Gastrocnemius medialis (tissue), 4 donors: ENCODE results near the gene ARHGEF10L.

Experiments used
- CTCF ChIP-seq, 5 experiments: fragments of 450-650 bp in 3 of 5; fragments of 200-600 bp in 2 of 5; sonication (generic) in 2 of 5; IDR thresholded peaks in 4 of 5; conservative IDR thresholded peaks in 1 of 5; 1 replicate in 4 of 5; 2 replicates in 1 of 5; pipeline ENCODE4 v1.5.1; 2016 to 2019; ENCODE audit warnings: antibody characterized with exemption in 5 of 5, mild to moderate bottlenecking in 3 of 5, moderate library complexity in 3 of 5
- POLR2A ChIP-seq, 2 donors: fragments of 450-650 bp; IDR thresholded peaks; one replicate each; pipeline ENCODE4 v1.6.1; 2017; ENCODE audit warnings: antibody characterized with exemption in 2 of 2, mild to moderate bottlenecking in 2 of 2, moderate library complexity in 2 of 2

DNA sequence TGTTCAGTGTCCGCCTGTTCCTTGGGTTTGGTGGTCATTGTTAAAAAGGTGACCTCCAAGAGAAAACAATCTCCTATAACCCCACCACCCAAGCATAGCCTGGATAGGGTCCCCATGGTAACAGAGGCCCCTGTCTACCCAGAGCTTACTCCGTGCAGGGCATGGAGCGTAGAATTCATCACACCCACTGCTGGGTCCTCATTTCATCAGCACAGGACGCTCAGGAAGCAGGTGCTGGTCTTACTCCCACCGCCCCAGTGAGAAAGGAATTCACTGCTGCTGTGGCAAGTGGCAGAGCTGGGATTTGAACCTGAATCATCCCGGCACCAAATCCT lies 37.0 kb downstream of the ARHGEF10L start:
- TF ChIP-seq CTCF (IDR thresholded peaks at IDR 0.05 in 4 of 5, conservative IDR thresholded peaks at IDR 0.05 in 1 of 5), result no peak
- TF ChIP-seq POLR2A (IDR thresholded peaks at IDR 0.05), result no peak
